HEK293 (cell line): Measurements from ENCODE around the gene KIAA0513.

ENCODE experiments used
- CTCF ChIA-PET: fragments of 350-600 bp; formaldehyde crosslinking; extraction: SDS; loops from one replicate; lab custom pipeline; 2021; ENCODE audit warnings: antibody characterized with exemption; lab: Yijun Ruan, JAX
- POLR2A ChIA-PET: fragments of 300-600 bp; formaldehyde crosslinking; extraction: SDS; loops from one replicate; lab custom pipeline; 2020; ENCODE audit warnings: antibody characterized with exemption, inconsistent platforms; lab: Yijun Ruan, JAX
- H3K27ac ChIP-seq: fragments of 200-500 bp; sonication (Bioruptor generic); 2 replicates; pipeline ENCODE4 v1.5.1; 2014; ENCODE audit warnings: low read depth, low read length, control low read depth, inconsistent platforms; ENCODE audit errors: extremely low read depth
- H3K36me3 ChIP-seq, 2 experiments: fragments of 200-500 bp in 1 of 2; sonication (Bioruptor generic) in 1 of 2; 1 replicate in 1 of 2; 2 replicates in 1 of 2; pipeline ENCODE4 v1.5.1; 2014 to 2017; ENCODE audit warnings: inconsistent platforms in 2 of 2, low read length in 2 of 2; ENCODE audit not compliant: control insufficient read depth in 2 of 2, insufficient read depth in 1 of 2
- H3K4me1 ChIP-seq: fragments of 200-500 bp; sonication (Bioruptor generic); 2 replicates; pipeline ENCODE4 v1.5.1; 2014; ENCODE audit warnings: mild to moderate bottlenecking, low read length, inconsistent platforms; ENCODE audit not compliant: control insufficient read depth, insufficient read depth
- H3K4me3 ChIP-seq: 2 replicates; pipeline ENCODE4 v1.5.1; 2011; ENCODE audit warnings: low read depth, mild to moderate bottlenecking, control low read depth, low read length, moderate library complexity
- H3K9me3 ChIP-seq: fragments of 200-500 bp; sonication (Bioruptor generic); 2 replicates; pipeline ENCODE4 v1.5.1; 2014; ENCODE audit warnings: low read depth, low read length, inconsistent platforms; ENCODE audit not compliant: control insufficient read depth, insufficient read depth
- ATF2 ChIP-seq: fragments of 450-650 bp; formaldehyde crosslinking; IDR thresholded peaks from 2 replicates; pipeline ENCODE4 v1.5.1; 2016; ENCODE audit warnings: missing biosample characterization, missing genetic modification characterization, low read depth
- CTCF ChIP-seq: fragments of 450-650 bp; formaldehyde crosslinking; IDR thresholded peaks from 2 replicates; pipeline ENCODE4 v1.5.1; 2016; ENCODE audit warnings: missing biosample characterization, missing genetic modification characterization
- KLF17 ChIP-seq: fragments of 450-650 bp; formaldehyde crosslinking; IDR thresholded peaks from 2 replicates; pipeline ENCODE4 v1.5.1; 2016; ENCODE audit warnings: missing biosample characterization, missing genetic modification characterization
- PRDM1 ChIP-seq: fragments of 450-650 bp; formaldehyde crosslinking; IDR thresholded peaks from 2 replicates; pipeline ENCODE4; 2016; ENCODE audit warnings: missing biosample characterization, missing genetic modification characterization
- SALL2 ChIP-seq: fragments of 450-650 bp; formaldehyde crosslinking; IDR thresholded peaks from 2 replicates; pipeline ENCODE4 v1.5.0; 2017; ENCODE audit warnings: missing biosample characterization, mild to moderate bottlenecking, missing genetic modification characterization, borderline replicate concordance
- SCRT1 ChIP-seq: fragments of 450-650 bp; formaldehyde crosslinking; IDR thresholded peaks from 2 replicates; pipeline ENCODE4 v1.5.1; 2016; ENCODE audit warnings: missing biosample characterization, missing genetic modification characterization, borderline replicate concordance
- SCRT2 ChIP-seq: fragments of 450-650 bp; formaldehyde crosslinking; IDR thresholded peaks from 2 replicates; pipeline ENCODE4 v1.5.1; 2016; ENCODE audit warnings: missing biosample characterization, missing genetic modification characterization
- SETDB1 ChIP-seq: IDR thresholded peaks from one replicate; pipeline ENCODE4 v1.6.1; 2017; ENCODE audit warnings: mild to moderate bottlenecking, low read length, moderate library complexity, mixed read lengths; ENCODE audit not compliant: insufficient read length
- SP7 ChIP-seq: fragments of 450-650 bp; formaldehyde crosslinking; IDR thresholded peaks from 2 replicates; pipeline ENCODE4 v1.5.1; 2016; ENCODE audit warnings: missing biosample characterization, missing genetic modification characterization
- ZBTB21 ChIP-seq: fragments of 450-650 bp; formaldehyde crosslinking; IDR thresholded peaks from 2 replicates; pipeline ENCODE4 v1.5.1; 2017; ENCODE audit warnings: missing biosample characterization, missing genetic modification characterization
- ZFHX2 ChIP-seq: fragments of 450-650 bp; formaldehyde crosslinking; conservative IDR thresholded peaks from 2 replicates; pipeline ENCODE4 v1.5.1; 2016; ENCODE audit warnings: missing biosample characterization, missing genetic modification characterization
- ZIC2 ChIP-seq: fragments of 450-650 bp; formaldehyde crosslinking; IDR thresholded peaks from 2 replicates; pipeline ENCODE4 v1.5.1; 2016; ENCODE audit warnings: missing biosample characterization, missing genetic modification characterization
- ZNF157 ChIP-seq: fragments of 450-650 bp; formaldehyde crosslinking; IDR thresholded peaks from 2 replicates; pipeline ENCODE4 v1.5.1; 2016; ENCODE audit warnings: missing biosample characterization, missing genetic modification characterization
- ZNF174 ChIP-seq: fragments of 450-650 bp; formaldehyde crosslinking; IDR thresholded peaks from 2 replicates; pipeline ENCODE4 v1.5.0; 2017; ENCODE audit warnings: missing biosample characterization, mild to moderate bottlenecking, missing genetic modification characterization
- ZNF335 ChIP-seq: fragments of 450-650 bp; formaldehyde crosslinking; conservative IDR thresholded peaks from 2 replicates; pipeline ENCODE4 v1.5.1; 2016; ENCODE audit warnings: missing biosample characterization, missing genetic modification characterization
- ZNF366 ChIP-seq: fragments of 450-650 bp; formaldehyde crosslinking; conservative IDR thresholded peaks from 2 replicates; pipeline ENCODE4 v1.5.1; 2016; ENCODE audit warnings: missing biosample characterization, missing genetic modification characterization
- ZNF37A ChIP-seq: fragments of 450-650 bp; IDR thresholded peaks from 2 replicates; pipeline ENCODE4 v1.5.1; 2018; ENCODE audit warnings: missing biosample characterization, missing genetic modification characterization
- ZNF398 ChIP-seq: fragments of 450-650 bp; formaldehyde crosslinking; IDR thresholded peaks from 2 replicates; pipeline ENCODE4 v1.5.1; 2017; ENCODE audit warnings: missing biosample characterization, missing genetic modification characterization
- ZNF529 ChIP-seq: fragments of 450-650 bp; formaldehyde crosslinking; IDR thresholded peaks from 2 replicates; pipeline ENCODE4 v1.5.1; 2017; ENCODE audit warnings: missing genetic modification characterization, missing biosample characterization; ENCODE audit not compliant: insufficient replicate concordance
- ZNF560 ChIP-seq: fragments of 450-650 bp; formaldehyde crosslinking; IDR thresholded peaks from 2 replicates; pipeline ENCODE4 v1.5.1; 2017; ENCODE audit warnings: missing biosample characterization, missing genetic modification characterization, borderline replicate concordance
- ZNF571 ChIP-seq: fragments of 450-650 bp; formaldehyde crosslinking; IDR thresholded peaks from 2 replicates; pipeline ENCODE4 v1.5.0; 2017; ENCODE audit warnings: missing biosample characterization, missing genetic modification characterization
- ZNF600 ChIP-seq: fragments of 450-650 bp; formaldehyde crosslinking; IDR thresholded peaks from 2 replicates; pipeline ENCODE4 v1.5.1; 2016; ENCODE audit warnings: missing biosample characterization, missing genetic modification characterization
- ZNF621 ChIP-seq: fragments of 450-650 bp; formaldehyde crosslinking; IDR thresholded peaks from 2 replicates; pipeline ENCODE4 v1.5.1; 2017; ENCODE audit warnings: missing biosample characterization, missing genetic modification characterization
- ZNF626 ChIP-seq: fragments of 450-650 bp; sonication (Bioruptor Pico); formaldehyde crosslinking; IDR thresholded peaks from 2 replicates; pipeline ENCODE4 v1.5.1; 2018; ENCODE audit warnings: missing biosample characterization, missing genetic modification characterization, inconsistent platforms
- ZNF629 ChIP-seq: fragments of 450-650 bp; formaldehyde crosslinking; IDR thresholded peaks from 2 replicates; pipeline ENCODE4 v1.5.1; 2017; ENCODE audit warnings: missing biosample characterization, missing genetic modification characterization
- ZNF660 ChIP-seq: fragments of 450-650 bp; IDR thresholded peaks from 2 replicates; pipeline ENCODE4 v1.5.1; 2018; ENCODE audit warnings: missing biosample characterization, mild to moderate bottlenecking, missing genetic modification characterization
- ZNF692 ChIP-seq: fragments of 450-650 bp; formaldehyde crosslinking; IDR thresholded peaks from 2 replicates; pipeline ENCODE4 v1.5.1; 2016; ENCODE audit warnings: missing biosample characterization, missing genetic modification characterization
- ZNF701 ChIP-seq: fragments of 450-650 bp; formaldehyde crosslinking; IDR thresholded peaks from 2 replicates; pipeline ENCODE4 v1.5.1; 2016; ENCODE audit warnings: missing biosample characterization, missing genetic modification characterization
- ZNF747 ChIP-seq: fragments of 450-650 bp; formaldehyde crosslinking; IDR thresholded peaks from 2 replicates; pipeline ENCODE4 v1.5.1; 2016; ENCODE audit warnings: missing biosample characterization, missing genetic modification characterization
- ZNF776 ChIP-seq: fragments of 450-650 bp; formaldehyde crosslinking; IDR thresholded peaks from 2 replicates; pipeline ENCODE4 v1.5.0; 2017; ENCODE audit warnings: missing biosample characterization, missing genetic modification characterization, borderline replicate concordance
- ZSCAN23 ChIP-seq: fragments of 450-650 bp; formaldehyde crosslinking; IDR thresholded peaks from 2 replicates; pipeline ENCODE4 v1.5.1; 2016; ENCODE audit warnings: missing biosample characterization, missing genetic modification characterization

Gene KIAA0513

GRCh38 chr16:85086347-85087291 lies 59.0 kb downstream of the KIAA0513 start:
- H3K4me3 ChIP-seq = no peak overlapping the region
- H3K4me1 ChIP-seq = peaks cover 2% of the 10 kb centered on the region; the same call in 1 of the 2 replicates
- no peaks in the 10 kb centered on the region for H3K9me3 ChIP-seq
- ChIA-PET CTCF (interaction anchor here (0.5 to 3.3 kb wide), 26 partner anchors 9 to 857 kb away, joined by 3 to 23 read pairs (median 3); no protein-coding TSS in a partner anchor), POLR2A (no interaction called here)
- H3K27ac ChIP-seq = no peak overlapping the region
- peaks cover 0 to 7% of the 10 kb centered on the region in 2 experiments; a peak in 1 of 3 replicates for H3K36me3 ChIP-seq
- TF ChIP-seq PRDM1 (tag by site-specific recombination) (no peak), KLF17 (tag by site-specific recombination) (peak; percentile 67), SP7 (tag by site-specific recombination) (peak; percentile 42), ZNF692 (tag by site-specific recombination) (peak; percentile 89), SALL2 (tag by site-specific recombination) (no peak), ZIC2 (tag by site-specific recombination) (peak; percentile 42), ZNF37A (tag by site-specific recombination) (no peak), ZNF621 (no peak), ZNF660 (tag by site-specific recombination) (peak; percentile 60; the same call in 1 of the 2 replicates), CTCF (peak; percentile 86), ZNF629 (tag by site-specific recombination) (peak; percentile 36; the same call in 1 of the 2 replicates), ZNF335 (tag by site-specific recombination) (no peak), ZBTB21 (tag by site-specific recombination) (0 out of 2 replicates have a peak, but pooled peaks have one; percentile 44), ZNF701 (tag by site-specific recombination) (no peak), SETDB1 (no peak), ZNF600 (tag by site-specific recombination) (peak; percentile 69), ZSCAN23 (tag by site-specific recombination) (no peak), SCRT1 (tag by site-specific recombination) (no peak), ZNF747 (tag by site-specific recombination) (no peak), ZNF174 (tag by site-specific recombination) (no peak), ZNF398 (tag by site-specific recombination) (peak; percentile 29; the same call in 1 of the 2 replicates), ZNF157 (tag by site-specific recombination) (no peak), ZNF571 (tag by site-specific recombination) (no peak), SCRT2 (tag by site-specific recombination) (no peak), ZNF560 (tag by site-specific recombination) (no peak), ZNF529 (tag by site-specific recombination) (no peak), ZNF626 (tag by site-specific recombination) (no peak), ZFHX2 (tag by site-specific recombination) (peak; percentile 27; the same call in 1 of the 2 replicates), ATF2 (tag by site-specific recombination) (no peak), ZNF366 (tag by site-specific recombination) (no peak), ZNF776 (tag by site-specific recombination) (no peak)
